GM12892 (cell line): ENCODE results near the gene EGLN1.

Source experiments
- POLR2A ChIP-seq: IDR thresholded peaks from 2 replicates; pipeline ENCODE4 v1.6.1; 2011; ENCODE audit warnings: low read depth, low read length, control low read depth
- POLR2AphosphoS5 ChIP-seq: IDR thresholded peaks from 2 replicates; pipeline ENCODE4 v1.6.1; 2011; ENCODE audit warnings: low read depth, low read length, control low read depth
- TAF1 ChIP-seq: IDR thresholded peaks from 2 replicates; pipeline ENCODE4 v1.6.1; 2011; ENCODE audit warnings: low read depth, mild to moderate bottlenecking, control low read depth, low read length, borderline replicate concordance

DNA sequence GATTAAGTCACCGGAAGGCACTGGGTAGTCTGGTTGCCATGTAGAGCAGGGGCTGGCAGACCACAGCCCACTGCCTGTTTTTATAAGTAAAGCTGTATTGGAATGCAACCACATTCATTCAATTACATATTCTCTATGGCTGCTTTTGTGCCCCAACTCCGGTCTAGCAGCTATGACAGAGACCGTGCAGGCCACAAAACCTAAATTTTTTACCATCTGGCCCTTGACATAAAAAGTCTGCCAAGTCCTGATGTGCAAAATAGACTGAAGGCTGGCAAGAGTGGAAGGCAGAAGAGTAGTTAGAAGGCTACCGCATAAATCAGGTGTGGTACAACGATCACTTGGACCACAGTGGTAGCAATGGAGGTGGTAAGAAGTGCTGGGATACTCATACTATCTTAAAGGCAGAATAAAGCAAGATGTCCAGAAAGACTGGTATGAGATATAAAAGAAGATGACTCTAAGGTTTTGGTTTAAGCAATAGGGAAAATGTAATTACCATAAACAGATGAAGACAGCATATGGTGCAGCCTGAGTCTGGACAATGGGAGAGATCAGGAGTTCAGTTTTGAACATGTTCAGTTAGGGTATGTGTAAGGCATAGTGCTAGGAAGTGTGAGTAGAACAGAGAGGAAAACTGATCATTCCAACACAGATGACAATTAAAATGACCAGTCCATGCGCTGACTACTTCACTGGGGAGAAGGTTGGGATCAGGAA, 37.2 kb downstream of the EGLN1 start:
- TF ChIP-seq POLR2A = no peak
- TF ChIP-seq POLR2AphosphoS5 = no peak
- TF ChIP-seq TAF1 = no peak
